ENCODE measurements around the gene CDK5RAP2. TPM values are rescaled to one million over a fixed set of nuclear protein-coding genes. Genes with fewer than 3 reads are reported as not detected.

The CDK5RAP2 gene
- total and polyA plus RNA-seq, 10 of the 15 experiments (the other 5 are each of a cell fraction or from before 2014, with no cell fraction given), result 16.2 to 53.5 (median 34.5) TPM

DNA sequence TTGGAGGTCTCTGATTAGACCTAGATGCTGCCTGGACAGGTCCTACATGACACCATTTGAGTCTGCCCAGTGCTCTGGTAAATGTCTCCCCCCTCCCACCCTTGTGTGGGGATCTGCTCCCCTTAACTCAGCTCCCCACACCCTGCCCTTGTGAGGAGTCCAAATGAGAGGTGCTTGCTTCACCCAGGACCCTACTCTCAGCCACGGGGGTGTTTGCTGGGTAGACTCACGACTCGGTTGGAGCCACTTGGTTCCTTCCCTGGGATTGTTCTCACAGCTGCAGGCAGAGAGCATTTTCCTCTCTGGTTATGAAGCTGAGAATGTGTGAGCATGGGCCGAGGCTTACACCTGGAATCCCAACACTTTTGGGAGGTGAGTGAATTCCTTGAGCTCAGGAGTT, 204.7 kb downstream of the CDK5RAP2 start:
- SMC1A ChIA-PET (ENCODE audit: uncharacterized antibody, unreplicated experiment), result no interaction called here
- 10% methylated on average over 4 of the region's 4 CpGs for WGBS (ENCODE audit: insufficient coverage, insufficient replicate concordance, low lambda C conversion rate, missing lambda C conversion rate)
- TF ChIP-seq JUNB (IDR thresholded peaks at IDR 0.05) (no peak), POLR2AphosphoS2 (IDR thresholded peaks at IDR 0.05; ENCODE audit: low read depth, low read length) (no peak), MAX (IDR thresholded peaks at IDR 0.05; ENCODE audit: low read depth, low read length) (no peak), IKZF2 (IDR thresholded peaks at IDR 0.05) (no peak), SREBF1 (IDR thresholded peaks at IDR 0.05; ENCODE audit: low read length) (no peak), HDGF (IDR thresholded peaks at IDR 0.05) (no peak), POLR2A (IDR thresholded peaks at IDR 0.05; ENCODE audit: low read depth, low read length) (no peak), PAX5 (IDR thresholded peaks at IDR 0.05; ENCODE audit: borderline replicate concordance, low read depth, low read length) (no peak), FOS (IDR thresholded peaks at IDR 0.05; ENCODE audit: borderline replicate concordance, extremely low read depth, insufficient read length) (no peak), ELK1 (IDR thresholded peaks at IDR 0.05; ENCODE audit: low read depth, low read length) (no peak), SPI1 (IDR thresholded peaks at IDR 0.05; ENCODE audit: borderline replicate concordance, insufficient read depth, low read depth, low read length) (no peak), NRF1 (conservative IDR thresholded peaks at IDR 0.05; ENCODE audit: low read depth, low read length) (no peak), ASH2L (IDR thresholded peaks at IDR 0.05; ENCODE audit: borderline replicate concordance, low read depth) (no peak), IRF3 (IDR thresholded peaks at IDR 0.05) (no peak), RBBP5 (conservative IDR thresholded peaks at IDR 0.05) (no peak), GABPA (IDR thresholded peaks at IDR 0.05; ENCODE audit: low read depth) (no peak)
- TF ChIP-seq, protein P1, sequence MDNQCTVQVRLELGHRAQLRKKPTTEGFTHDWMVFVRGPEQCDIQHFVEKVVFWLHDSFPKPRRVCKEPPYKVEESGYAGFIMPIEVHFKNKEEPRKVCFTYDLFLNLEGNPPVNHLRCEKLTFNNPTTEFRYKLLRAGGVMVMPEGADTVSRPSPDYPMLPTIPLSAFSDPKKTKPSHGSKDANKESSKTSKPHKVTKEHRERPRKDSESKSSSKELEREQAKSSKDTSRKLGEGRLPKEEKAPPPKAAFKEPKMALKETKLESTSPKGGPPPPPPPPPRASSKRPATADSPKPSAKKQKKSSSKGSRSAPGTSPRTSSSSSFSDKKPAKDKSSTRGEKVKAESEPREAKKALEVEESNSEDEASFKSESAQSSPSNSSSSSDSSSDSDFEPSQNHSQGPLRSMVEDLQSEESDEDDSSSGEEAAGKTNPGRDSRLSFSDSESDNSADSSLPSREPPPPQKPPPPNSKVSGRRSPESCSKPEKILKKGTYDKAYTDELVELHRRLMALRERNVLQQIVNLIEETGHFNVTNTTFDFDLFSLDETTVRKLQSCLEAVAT (IDR thresholded peaks at IDR 0.05), result no peak
- TF ChIP-seq, protein P2, sequence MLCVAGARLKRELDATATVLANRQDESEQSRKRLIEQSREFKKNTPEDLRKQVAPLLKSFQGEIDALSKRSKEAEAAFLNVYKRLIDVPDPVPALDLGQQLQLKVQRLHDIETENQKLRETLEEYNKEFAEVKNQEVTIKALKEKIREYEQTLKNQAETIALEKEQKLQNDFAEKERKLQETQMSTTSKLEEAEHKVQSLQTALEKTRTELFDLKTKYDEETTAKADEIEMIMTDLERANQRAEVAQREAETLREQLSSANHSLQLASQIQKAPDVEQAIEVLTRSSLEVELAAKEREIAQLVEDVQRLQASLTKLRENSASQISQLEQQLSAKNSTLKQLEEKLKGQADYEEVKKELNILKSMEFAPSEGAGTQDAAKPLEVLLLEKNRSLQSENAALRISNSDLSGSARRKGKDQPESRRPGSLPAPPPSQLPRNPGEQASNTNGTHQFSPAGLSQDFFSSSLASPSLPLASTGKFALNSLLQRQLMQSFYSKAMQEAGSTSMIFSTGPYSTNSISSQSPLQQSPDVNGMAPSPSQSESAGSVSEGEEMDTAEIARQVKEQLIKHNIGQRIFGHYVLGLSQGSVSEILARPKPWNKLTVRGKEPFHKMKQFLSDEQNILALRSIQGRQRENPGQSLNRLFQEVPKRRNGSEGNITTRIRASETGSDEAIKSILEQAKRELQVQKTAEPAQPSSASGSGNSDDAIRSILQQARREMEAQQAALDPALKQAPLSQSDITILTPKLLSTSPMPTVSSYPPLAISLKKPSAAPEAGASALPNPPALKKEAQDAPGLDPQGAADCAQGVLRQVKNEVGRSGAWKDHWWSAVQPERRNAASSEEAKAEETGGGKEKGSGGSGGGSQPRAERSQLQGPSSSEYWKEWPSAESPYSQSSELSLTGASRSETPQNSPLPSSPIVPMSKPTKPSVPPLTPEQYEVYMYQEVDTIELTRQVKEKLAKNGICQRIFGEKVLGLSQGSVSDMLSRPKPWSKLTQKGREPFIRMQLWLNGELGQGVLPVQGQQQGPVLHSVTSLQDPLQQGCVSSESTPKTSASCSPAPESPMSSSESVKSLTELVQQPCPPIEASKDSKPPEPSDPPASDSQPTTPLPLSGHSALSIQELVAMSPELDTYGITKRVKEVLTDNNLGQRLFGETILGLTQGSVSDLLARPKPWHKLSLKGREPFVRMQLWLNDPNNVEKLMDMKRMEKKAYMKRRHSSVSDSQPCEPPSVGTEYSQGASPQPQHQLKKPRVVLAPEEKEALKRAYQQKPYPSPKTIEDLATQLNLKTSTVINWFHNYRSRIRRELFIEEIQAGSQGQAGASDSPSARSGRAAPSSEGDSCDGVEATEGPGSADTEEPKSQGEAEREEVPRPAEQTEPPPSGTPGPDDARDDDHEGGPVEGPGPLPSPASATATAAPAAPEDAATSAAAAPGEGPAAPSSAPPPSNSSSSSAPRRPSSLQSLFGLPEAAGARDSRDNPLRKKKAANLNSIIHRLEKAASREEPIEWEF (IDR thresholded peaks at IDR 0.05; ENCODE audit: insufficient replicate concordance, low read depth, low read length), result no peak

More for the DNA sequence above, 204.7 kb downstream of the CDK5RAP2 start:
- H3K79me2 ChIP-seq (ENCODE audit: control insufficient read depth, insufficient read depth, low read length), result no peaks in the 10 kb centered on the region
- ChIA-PET POLR2A (no interaction called here), CTCF (no interaction called here), RAD21 (ENCODE audit: unreplicated experiment) (no interaction called here)
- H3K9me3 ChIP-seq (replicated peaks; ENCODE audit: control insufficient read depth, insufficient read depth, low read length), result no peaks in the 10 kb centered on the region
- no peaks in the 10 kb centered on the region for H4K20me1 ChIP-seq (ENCODE audit: control insufficient read depth, insufficient read depth)
- no peaks in the 10 kb centered on the region for H3K36me3 ChIP-seq (ENCODE audit: control insufficient read depth in 2 of 2, insufficient read depth in 2 of 2, low read length in 1 of 2)
- H3K9ac ChIP-seq (ENCODE audit: control insufficient read depth, insufficient read depth, low read length), result no peak overlapping the region
- DNase-seq (ENCODE audit: low read depth, low spot score) (no peak), ATAC-seq (no peak), FAIRE-seq (no peak)
- in situ Hi-C loops (cut with MboI) (no loop called here), intact Hi-C loops (cut with micrococcal nuclease; ENCODE audit: unreplicated experiment) (no loop called here)
- no peaks in the 10 kb centered on the region for H3K27me3 ChIP-seq (replicated peaks in 1 of 2; ENCODE audit: control insufficient read depth in 2 of 2, insufficient read depth in 2 of 2, low read length in 1 of 2)
- H3K4me1 ChIP-seq (ENCODE audit: control insufficient read depth, insufficient read depth, low read length), result no peaks in the 10 kb centered on the region
- no peak overlapping the region for H3K4me2 ChIP-seq (ENCODE audit: control insufficient read depth, insufficient read depth)
- no peak overlapping the region for H3K27ac ChIP-seq (ENCODE audit: control insufficient read depth, insufficient read depth)
- no peak overlapping the region for H3K4me3 ChIP-seq
- no peak overlapping the region for H2AFZ ChIP-seq (ENCODE audit: control insufficient read depth, low read depth, low read length)
- no TSS peak for BruUV-seq (replicated peaks)
